IPS-15b (cell line): ENCODE results near the gene SERF2.

ENCODE experiments used
- H3K27me3 ChIP-seq: one replicate; pipeline ENCODE4 v1.6.1; 2013; ENCODE audit warnings: low read length; ENCODE audit not compliant: control insufficient read depth, insufficient read depth
- H3K36me3 ChIP-seq: one replicate; pipeline ENCODE4 v1.6.1; 2013; ENCODE audit warnings: low read length; ENCODE audit not compliant: control insufficient read depth, insufficient read depth
- H3K4me1 ChIP-seq: one replicate; pipeline ENCODE4 v1.6.1; 2013; ENCODE audit warnings: mild to moderate bottlenecking, low read length; ENCODE audit not compliant: control insufficient read depth, insufficient read depth
- H3K4me3 ChIP-seq: one replicate; pipeline ENCODE4 v1.5.1; 2013; ENCODE audit warnings: low read depth, low read length
- H3K9ac ChIP-seq: one replicate; pipeline ENCODE4 v1.6.1; 2013; ENCODE audit warnings: low read depth, mild to moderate bottlenecking, low read length
- H3K9me3 ChIP-seq: one replicate; pipeline ENCODE4 v1.6.1; 2013; ENCODE audit warnings: mild to moderate bottlenecking, low read length; ENCODE audit not compliant: control insufficient read depth, insufficient read depth

The SERF2 gene

GRCh38 chr15:43774062-43774461, 18.1 kb upstream of the SERF2 start:
- H3K4me1 ChIP-seq = peaks cover 9% of the 10 kb centered on the region
- peaks cover 20% of the 10 kb centered on the region for H3K36me3 ChIP-seq
- H3K9ac ChIP-seq = no peak overlapping the region
- no peaks in the 10 kb centered on the region for H3K27me3 ChIP-seq
- no peaks in the 10 kb centered on the region for H3K9me3 ChIP-seq
- H3K4me3 ChIP-seq = no peak overlapping the region

- peak overlapping the region; percentile 83 for H3K4me3 ChIP-seq
Observed at GRCh38 chr15:43775411-43775965, 16.6 kb upstream of the SERF2 start.

GRCh38 chr15:43776101-43776717, 15.9 kb upstream of the SERF2 start:
- Histone ChIP-seq H3K27me3 (no peaks in the 10 kb centered on the region), H3K9ac (no peak overlapping the region), H3K9me3 (no peaks in the 10 kb centered on the region), H3K4me1 (peaks cover 9% of the 10 kb centered on the region), H3K36me3 (peaks cover 14% of the 10 kb centered on the region), H3K4me3 (peak overlapping the region; percentile 83)

More at GRCh38 chr15:43775411-43775965, 16.6 kb upstream of the SERF2 start:
- Histone ChIP-seq H3K9me3 (no peaks in the 10 kb centered on the region), H3K4me1 (peaks cover 9% of the 10 kb centered on the region), H3K36me3 (peaks cover 16% of the 10 kb centered on the region), H3K9ac (no peak overlapping the region), H3K27me3 (no peaks in the 10 kb centered on the region)

GRCh38 chr15:43776718-43777266, 15.3 kb upstream of the SERF2 start, which contains the start of gene ELL3:
Gene ELL3 (minus strand): TSS chr15:43776966. CDS start chr15:43776901, 65 bp downstream.
- peaks cover 9% of the 10 kb centered on the region for H3K36me3 ChIP-seq

GRCh38 chr15:43777267-43777914, 14.7 kb upstream of the SERF2 start:
- no peaks in the 10 kb centered on the region for H3K9me3 ChIP-seq
- peaks cover 9% of the 10 kb centered on the region for H3K4me1 ChIP-seq
- peaks cover 5% of the 10 kb centered on the region for H3K36me3 ChIP-seq
- peak overlapping the region; percentile 83 for H3K4me3 ChIP-seq
- no peaks in the 10 kb centered on the region for H3K27me3 ChIP-seq
- H3K9ac ChIP-seq = peak overlapping the region; percentile 47

More at GRCh38 chr15:43776718-43777266, 15.3 kb upstream of the SERF2 start, which contains the start of gene ELL3:
- peak within 1 kb of the TSS; percentile 47 for H3K9ac ChIP-seq
- no peaks in the 10 kb centered on the region for H3K27me3 ChIP-seq
- H3K4me3 ChIP-seq = peak within 1 kb of the TSS; percentile 83
- H3K4me1 ChIP-seq = peaks cover 9% of the 10 kb centered on the region
- no peaks in the 10 kb centered on the region for H3K9me3 ChIP-seq

GRCh38 chr15:43779016-43779415, 13.1 kb upstream of the SERF2 start:
- no peak overlapping the region for H3K4me3 ChIP-seq
- H3K27me3 ChIP-seq = no peaks in the 10 kb centered on the region
- H3K9ac ChIP-seq = no peak overlapping the region
- peaks cover 9% of the 10 kb centered on the region for H3K4me1 ChIP-seq
- H3K9me3 ChIP-seq = no peaks in the 10 kb centered on the region
- no peaks in the 10 kb centered on the region for H3K36me3 ChIP-seq

- Histone ChIP-seq H3K9ac (no peak overlapping the region), H3K4me1 (peaks cover 8% of the 10 kb centered on the region), H3K27me3 (no peaks in the 10 kb centered on the region), H3K9me3 (no peaks in the 10 kb centered on the region), H3K4me3 (no peak overlapping the region), H3K36me3 (peaks cover 15% of the 10 kb centered on the region)
Observed at GRCh38 chr15:43789409-43789808, 2.7 kb upstream of the SERF2 start.

GRCh38 chr15:43792761-43793476, 799 bp downstream of the SERF2 start:
- H3K4me3 ChIP-seq = peak overlapping the region; percentile 97
- H3K9ac ChIP-seq = peak overlapping the region; percentile 98
- H3K9me3 ChIP-seq = no peaks in the 10 kb centered on the region
- no peaks in the 10 kb centered on the region for H3K27me3 ChIP-seq
- H3K36me3 ChIP-seq = peaks cover 31% of the 10 kb centered on the region
- H3K4me1 ChIP-seq = peaks cover 28% of the 10 kb centered on the region

GRCh38 chr15:43793647-43794046, 1.5 kb downstream of the SERF2 start:
- Histone ChIP-seq H3K9ac (peak overlapping the region; percentile 98), H3K4me3 (peak overlapping the region; percentile 97), H3K27me3 (no peaks in the 10 kb centered on the region), H3K9me3 (no peaks in the 10 kb centered on the region), H3K36me3 (peaks cover 31% of the 10 kb centered on the region), H3K4me1 (peaks cover 28% of the 10 kb centered on the region)

- Histone ChIP-seq H3K4me1 (peaks cover 28% of the 10 kb centered on the region), H3K4me3 (no peak overlapping the region), H3K9me3 (no peaks in the 10 kb centered on the region), H3K9ac (peak overlapping the region; percentile 98), H3K27me3 (no peaks in the 10 kb centered on the region), H3K36me3 (peaks cover 31% of the 10 kb centered on the region)
Observed at GRCh38 chr15:43794269-43795037, 2.3 kb downstream of the SERF2 start.

- Histone ChIP-seq H3K4me3 (no peak overlapping the region), H3K36me3 (peaks cover 31% of the 10 kb centered on the region), H3K9me3 (no peaks in the 10 kb centered on the region), H3K27me3 (no peaks in the 10 kb centered on the region), H3K9ac (no peak overlapping the region), H3K4me1 (peaks cover 34% of the 10 kb centered on the region)
Observed at GRCh38 chr15:43795197-43795596, 3.1 kb downstream of the SERF2 start.
